HG03460 (cell line): ENCODE results near the gene FAAP20.

Experiments
- ATAC-seq: cut with Tn5 transposase; IDR thresholded peaks from one replicate; pipeline ENCODE4 v1.9.1; 2021; ENCODE audit not compliant: unreplicated experiment

FAAP20 gene

GRCh38 chr1:2197707-2198165 lies 3.2 kb upstream of the FAAP20 start:
- ATAC-seq: no peak

- no peak for ATAC-seq
Measured at GRCh38 chr1:2196901-2197638, 2.5 kb upstream of the FAAP20 start.

- no peak for ATAC-seq
Measured at GRCh38 chr1:2195785-2196184, 1.2 kb upstream of the FAAP20 start.

GRCh38 chr1:2194898-2195673 lies 514 bp upstream of the FAAP20 start:
- peak; percentile 63 for ATAC-seq

GRCh38 chr1:2193514-2194281 lies 874 bp downstream of the FAAP20 start:
- no peak for ATAC-seq

GRCh38 chr1:2192031-2192995 lies 2.3 kb downstream of the FAAP20 start:
- ATAC-seq: no peak

- no peak for ATAC-seq
Measured at GRCh38 chr1:2190491-2190976, 4.0 kb downstream of the FAAP20 start.

GRCh38 chr1:2189459-2190425 lies 4.8 kb downstream of the FAAP20 start:
- peak; percentile 58 for ATAC-seq

GRCh38 chr1:2188336-2188735 lies 6.2 kb downstream of the FAAP20 start:
- no peak for ATAC-seq

GRCh38 chr1:2187619-2188018 lies 7.0 kb downstream of the FAAP20 start:
- ATAC-seq: no peak

- ATAC-seq: no peak
Measured at GRCh38 chr1:2186901-2187300, 7.7 kb downstream of the FAAP20 start.

- no peak for ATAC-seq
Measured at GRCh38 chr1:2185880-2186855, 8.4 kb downstream of the FAAP20 start.

GRCh38 chr1:2184934-2185333 lies 9.6 kb downstream of the FAAP20 start:
- ATAC-seq: no peak

- ATAC-seq: no peak
Measured at GRCh38 chr1:2184531-2184930, 10.0 kb downstream of the FAAP20 start.

GRCh38 chr1:2183937-2184334 lies 10.6 kb downstream of the FAAP20 start:
- ATAC-seq: no peak

GRCh38 chr1:2182376-2182775 lies 12.2 kb downstream of the FAAP20 start:
- no peak for ATAC-seq

GRCh38 chr1:2181752-2182151 lies 12.8 kb downstream of the FAAP20 start:
- no peak for ATAC-seq

GRCh38 chr1:2181271-2181670 lies 13.3 kb downstream of the FAAP20 start:
- no peak for ATAC-seq
